Measurements from ENCODE around the gene GZMA.
"Not testable (repeated sequence)": the region's sequence is repeated elsewhere in the genome, so short reads cannot be mapped to it uniquely, and the experiment has no call there.

GZMA gene

DNA sequence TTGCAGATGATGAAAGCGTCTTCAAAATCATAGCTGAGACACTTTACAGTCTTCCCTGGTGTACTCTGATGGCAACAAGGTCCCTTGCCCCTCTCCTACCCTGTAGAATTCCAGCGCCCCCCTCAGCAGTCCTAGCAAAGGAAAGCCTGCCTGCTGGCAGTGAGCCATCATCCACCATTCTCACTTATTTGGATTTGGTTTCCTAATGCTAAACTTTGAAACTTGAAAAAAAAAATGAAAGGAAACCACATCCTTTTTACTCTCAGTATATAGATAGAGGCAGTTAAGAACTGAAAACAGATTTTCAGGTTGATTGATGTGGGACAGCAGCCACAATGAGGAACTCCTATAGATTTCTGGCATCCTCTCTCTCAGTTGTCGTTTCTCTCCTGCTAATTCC lies at the start of gene GZMA:
Gene GZMA, plus strand, starts transcription at position 299 of the 400 bp plus-strand sequence. Its CDS starts 37 bp downstream, at position 336.
- DNase-seq (ENCODE audit: low read depth in 2 of 2), result no peak

DNA sequence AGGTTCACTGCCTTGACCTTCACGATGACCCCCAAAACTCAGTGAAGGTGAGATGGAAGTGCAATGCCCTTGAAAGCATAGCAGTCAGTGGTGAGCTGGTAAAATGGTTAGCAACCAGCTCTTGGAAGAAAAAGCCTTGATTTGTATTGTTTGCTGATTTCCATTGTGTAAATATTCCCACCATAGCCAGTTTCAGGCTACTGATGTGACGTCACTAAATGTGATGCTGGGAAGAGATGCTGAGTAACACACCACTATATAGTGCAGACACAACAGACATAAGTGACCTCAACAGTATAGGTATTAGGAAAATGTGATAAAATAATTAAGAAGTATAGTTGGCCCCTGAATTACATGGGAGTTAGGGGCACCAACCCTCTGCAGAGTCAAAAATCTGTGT lies 47.3 kb upstream of the GZMA start:
- DNase-seq (ENCODE audit: low read depth in 2 of 2), result no peak

DNA sequence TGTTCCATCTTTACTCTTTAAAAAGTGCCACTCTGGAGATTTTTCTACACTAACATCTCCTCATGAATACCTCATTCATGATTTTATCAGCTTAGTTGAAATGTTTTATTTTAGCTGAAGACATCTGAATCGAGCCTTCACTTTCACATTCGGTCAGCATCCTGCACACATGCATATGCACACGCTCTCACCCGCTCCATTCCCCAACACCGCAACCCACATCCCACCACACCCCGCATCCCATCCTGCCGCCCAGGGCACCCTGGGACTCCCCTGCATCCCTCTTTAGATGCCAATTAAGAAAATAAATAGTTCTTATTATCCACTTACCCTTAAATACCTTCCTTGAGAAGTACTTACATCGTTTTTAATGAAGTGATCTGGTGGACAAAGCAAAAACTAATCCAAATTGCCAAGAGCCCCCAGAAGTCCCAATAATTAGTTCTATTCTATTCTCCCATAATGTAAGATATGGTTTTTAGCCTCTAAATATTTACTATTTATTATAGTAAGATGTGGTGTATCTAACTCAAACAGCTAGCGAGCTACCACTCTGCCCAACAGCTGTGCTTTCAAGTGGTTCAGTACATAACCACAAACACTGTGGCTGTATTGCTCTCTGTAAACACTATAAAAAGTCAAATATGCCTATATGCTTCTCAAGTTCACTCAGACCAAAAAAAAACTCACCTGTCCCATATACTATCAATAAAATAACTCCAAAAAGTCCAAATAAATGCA lies 40.2 kb upstream of the GZMA start:
- no peak for DNase-seq (ENCODE audit: low read depth in 2 of 2)

DNA sequence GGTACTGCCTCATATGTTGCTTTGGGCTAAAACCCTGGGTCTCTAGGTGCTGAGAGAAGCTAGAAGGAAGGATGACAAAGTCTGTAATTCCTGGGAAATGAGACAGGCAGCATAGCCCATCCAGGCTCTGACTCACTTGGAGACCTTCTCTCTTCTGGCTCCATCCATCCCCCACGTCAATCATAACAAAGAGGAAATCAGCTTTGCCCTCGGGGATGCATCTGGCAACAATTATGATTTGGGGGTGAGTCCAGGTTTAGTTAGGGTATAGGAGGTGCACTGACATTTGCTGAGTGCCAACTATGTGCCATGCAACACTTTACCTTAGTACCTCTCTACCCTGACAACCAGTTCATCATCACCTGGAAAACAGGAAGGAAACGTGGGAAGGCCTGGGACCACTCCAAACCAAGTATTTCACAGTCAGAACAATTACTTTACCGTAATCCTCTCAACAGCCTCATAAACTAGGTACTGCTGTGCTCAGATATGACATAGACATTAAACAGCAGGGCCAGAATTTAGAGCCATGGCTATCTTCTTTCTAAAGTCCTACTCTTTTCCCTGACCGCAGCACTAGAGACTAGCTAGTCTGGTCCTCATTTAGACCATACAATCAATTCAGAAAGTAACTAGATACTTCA lies 39.1 kb upstream of the GZMA start:
- DNase-seq (ENCODE audit: low read depth in 2 of 2), result peak; percentile 25 to 28

GRCh38 chr5:55063899-55064298 lies 38.5 kb upstream of the GZMA start:
- DNase-seq (ENCODE audit: low read depth in 2 of 2), result no peak

GRCh38 chr5:55064523-55064922 lies 37.9 kb upstream of the GZMA start:
- no peak for DNase-seq (ENCODE audit: low read depth in 2 of 2)

DNA sequence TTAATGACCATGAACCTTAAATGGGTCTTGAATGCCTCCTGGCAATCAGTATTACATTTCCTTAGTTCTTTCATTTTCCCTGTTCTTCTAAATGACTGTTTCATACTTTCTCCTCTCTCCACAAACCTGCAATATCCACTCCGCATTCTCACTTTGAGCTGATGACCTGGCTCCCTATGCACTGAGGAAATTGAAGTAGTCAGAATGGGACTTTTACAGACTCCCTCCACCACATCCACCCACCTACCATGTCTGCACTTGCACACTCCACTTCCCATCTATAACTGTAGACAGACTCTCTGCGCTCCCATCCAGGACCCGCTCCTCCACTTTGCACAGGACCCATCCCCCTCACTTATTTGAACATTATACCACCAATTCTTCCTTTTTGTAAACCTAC lies 36.2 kb upstream of the GZMA start:
- DNase-seq (ENCODE audit: low read depth in 2 of 2), result no peak

DNA sequence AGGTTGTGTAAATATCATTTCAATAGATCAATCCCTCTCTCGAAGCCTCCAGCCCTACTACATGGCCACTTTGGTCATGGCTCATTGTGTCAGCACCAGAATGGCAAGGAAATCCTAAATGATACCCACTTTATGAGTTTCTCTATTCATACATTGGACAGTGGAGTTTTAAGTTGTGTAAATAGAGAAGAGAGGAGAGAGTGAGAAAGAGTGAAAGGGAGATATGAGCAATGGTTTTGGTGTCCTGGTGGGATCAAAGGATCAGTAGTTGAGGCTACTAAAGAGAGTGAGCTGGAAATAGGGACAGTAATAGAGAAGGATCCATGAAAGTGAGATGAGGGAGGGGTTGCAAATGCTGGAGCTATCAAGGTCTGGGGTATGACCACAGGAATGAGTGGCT lies 31.5 kb upstream of the GZMA start:
- DNase-seq (ENCODE audit: low read depth in 2 of 2), result no peak

DNA sequence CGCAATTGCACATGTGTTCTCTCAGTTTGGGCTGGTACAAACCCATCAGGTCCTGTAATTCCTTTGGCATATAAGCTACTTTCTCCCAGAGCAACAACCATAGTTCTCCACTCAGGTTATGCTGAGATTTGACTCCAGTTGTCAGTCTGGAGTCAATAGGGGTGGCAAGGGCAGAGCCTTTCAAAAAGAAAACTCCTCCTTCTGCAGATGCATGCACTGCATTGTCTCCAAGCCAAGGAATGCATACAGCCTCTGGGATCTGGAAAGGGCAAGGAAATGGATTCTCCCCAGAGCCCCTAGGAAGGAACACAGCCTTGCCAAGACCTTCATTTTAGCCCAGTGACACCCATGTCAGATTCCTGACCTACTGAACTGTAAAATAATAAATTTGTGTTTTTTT lies 31.0 kb upstream of the GZMA start:
- no peak for DNase-seq (ENCODE audit: low read depth in 2 of 2)

DNA sequence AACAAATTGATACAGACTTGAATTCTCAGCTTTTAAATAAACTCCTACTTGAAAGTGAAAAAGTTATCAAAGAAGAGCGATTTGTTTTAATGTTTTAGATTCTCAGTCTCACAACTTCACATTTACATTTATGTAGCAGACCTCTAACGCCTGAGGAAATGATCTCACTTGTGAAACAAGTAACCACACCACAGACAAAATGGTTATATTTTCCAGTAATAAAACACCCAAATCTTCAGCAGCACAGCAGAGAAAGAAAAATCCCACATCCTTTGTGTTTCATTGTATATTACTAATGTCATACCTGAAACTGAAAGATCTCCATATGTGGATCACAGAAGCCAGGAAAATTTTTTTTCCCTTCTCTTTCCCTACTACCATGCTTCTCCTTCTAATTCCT lies 29.8 kb upstream of the GZMA start:
- no peak for DNase-seq (ENCODE audit: low read depth in 2 of 2)

DNA sequence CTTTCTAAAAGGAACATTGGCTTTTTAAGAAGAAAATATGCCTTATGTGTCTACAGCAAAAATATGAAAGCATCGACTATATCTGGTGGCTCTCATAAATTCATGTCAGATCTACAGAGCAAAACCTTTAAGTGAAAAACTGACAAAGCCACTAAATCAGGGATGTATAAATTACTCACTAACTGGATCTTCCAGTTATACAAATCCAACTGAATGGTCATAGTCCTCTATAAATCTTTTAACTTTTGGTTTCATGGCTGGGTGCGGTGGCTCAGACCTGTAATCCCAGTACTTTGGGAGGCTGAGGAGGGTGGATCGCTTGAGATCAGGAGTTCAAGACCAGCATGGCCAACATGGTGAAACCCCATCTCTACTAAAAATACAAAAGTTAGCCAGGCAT lies 29.2 kb upstream of the GZMA start:
- no peak for DNase-seq (ENCODE audit: low read depth in 2 of 2)

DNA sequence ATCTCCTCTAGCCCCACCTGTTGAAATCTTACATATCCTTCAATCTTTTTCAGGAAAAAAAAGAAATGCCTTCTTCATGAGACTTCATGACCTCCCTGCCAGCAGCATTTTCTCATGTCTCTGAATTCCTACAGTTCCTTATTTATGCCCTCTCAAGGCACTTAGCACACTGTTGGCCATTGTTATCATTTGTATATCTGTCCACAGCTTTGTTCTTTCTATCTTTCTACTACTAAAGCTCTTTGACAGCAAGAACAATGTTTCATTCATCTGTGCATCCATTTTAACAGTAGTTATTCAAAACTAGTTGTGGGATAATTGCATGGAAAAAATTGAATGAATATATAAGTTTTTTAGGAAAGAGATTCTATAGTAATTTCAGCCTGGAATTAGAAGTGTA lies 20.9 kb upstream of the GZMA start:
- DNase-seq (ENCODE audit: low read depth in 2 of 2), result no peak

- DNase-seq (ENCODE audit: low read depth in 2 of 2), result not testable (repeated sequence)
Measured at GRCh38 chr5:55089301-55089700, 13.1 kb upstream of the GZMA start.

GRCh38 chr5:55091011-55091410 lies 11.4 kb upstream of the GZMA start:
- DNase-seq (ENCODE audit: low read depth in 2 of 2), result not testable (repeated sequence)

DNA sequence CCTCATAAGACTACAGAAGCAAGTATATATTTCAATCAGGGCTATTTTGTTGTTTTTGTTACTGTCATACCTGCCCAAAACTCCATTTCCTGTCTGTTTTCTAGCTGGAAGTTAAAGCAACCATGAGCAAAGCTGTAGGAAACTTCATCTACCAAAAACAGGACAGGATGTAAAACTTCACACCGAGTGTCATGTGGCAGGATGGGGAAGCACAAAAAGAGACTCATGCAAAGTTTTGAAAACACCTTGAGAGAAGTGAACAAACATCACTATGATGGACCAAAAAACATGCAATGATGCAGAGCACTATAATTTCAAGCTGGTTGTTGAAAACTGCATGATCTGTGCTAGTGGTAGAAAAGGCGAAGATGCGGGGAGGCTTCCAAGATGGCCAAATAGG lies 6.3 kb upstream of the GZMA start:
- DNase-seq (ENCODE audit: low read depth in 2 of 2), result no peak

- no peak for DNase-seq (ENCODE audit: low read depth in 2 of 2)
Measured at GRCh38 chr5:55096861-55097260, 5.6 kb upstream of the GZMA start.

DNA sequence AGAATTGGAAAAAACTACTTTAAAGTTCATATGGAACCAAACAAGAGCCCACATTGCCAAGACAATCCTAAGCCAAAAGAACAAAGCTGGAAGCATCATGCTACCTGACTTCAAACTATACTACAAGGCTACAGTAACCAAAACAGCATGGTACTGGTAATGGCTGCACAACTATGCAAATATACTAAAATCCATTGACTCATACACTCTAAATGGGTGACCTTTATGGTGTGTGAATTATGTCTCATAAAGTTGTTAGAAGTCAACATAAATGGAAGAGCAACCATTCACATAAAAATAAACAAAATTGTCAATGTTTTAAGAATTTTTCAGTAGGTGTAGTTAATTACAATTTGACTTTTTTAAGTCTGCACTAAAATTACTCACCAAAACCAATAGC lies 1.3 kb upstream of the GZMA start:
- DNase-seq (ENCODE audit: low read depth in 2 of 2), result not testable (repeated sequence)

GRCh38 chr5:55101556-55102276 lies 730 bp upstream of the GZMA start:
- no peak for DNase-seq (ENCODE audit: low read depth in 2 of 2)

GRCh38 chr5:55104036-55104772 lies 1.8 kb downstream of the GZMA start:
- DNase-seq (ENCODE audit: low read depth in 2 of 2), result no peak

DNA sequence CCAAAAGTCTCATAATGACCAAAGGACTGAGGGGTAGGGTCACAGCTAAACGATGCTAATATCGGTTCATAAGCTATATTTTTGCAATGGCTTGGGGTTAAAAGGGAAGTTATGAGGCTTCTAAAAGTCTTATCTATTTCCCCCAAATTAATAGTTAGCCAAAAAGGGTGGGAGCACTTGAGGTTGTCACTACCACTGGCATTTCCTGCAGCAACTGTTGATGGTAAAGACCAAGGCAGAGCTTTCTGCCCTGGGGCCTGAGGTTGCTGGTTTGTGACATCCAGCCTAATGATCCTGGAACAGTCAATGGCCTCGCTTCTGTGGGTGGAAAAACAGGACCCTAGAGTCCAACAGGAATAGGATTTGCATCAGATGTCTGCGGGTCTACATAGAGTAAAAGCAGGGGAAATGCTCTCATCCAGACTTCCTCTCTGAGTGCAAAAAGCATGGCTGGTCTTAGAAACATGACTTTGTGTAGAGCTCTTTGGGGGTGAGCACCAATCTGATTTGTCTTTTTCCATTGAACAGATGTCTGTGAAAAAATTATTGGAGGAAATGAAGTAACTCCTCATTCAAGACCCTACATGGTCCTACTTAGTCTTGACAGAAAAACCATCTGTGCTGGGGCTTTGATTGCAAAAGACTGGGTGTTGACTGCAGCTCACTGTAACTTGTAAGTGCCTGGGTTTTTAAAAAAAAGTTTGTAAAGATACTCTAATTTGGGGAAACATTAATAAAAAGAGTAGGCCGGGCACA lies 2.7 kb downstream of the GZMA start:
- DNase-seq (ENCODE audit: low read depth in 2 of 2), result no peak

GRCh38 chr5:55105976-55106375 lies 3.5 kb downstream of the GZMA start:
- DNase-seq (ENCODE audit: low read depth in 2 of 2), result not testable (repeated sequence)
